HepG2 (cell line): ENCODE data around the gene CLN6. TPM values are rescaled to one million over a fixed set of nuclear protein-coding genes. Genes with fewer than 3 reads are reported as not detected.

Experiments used
- ATAC-seq: fragments of 200-7000 bp; cut with Tn5 transposase; 3 replicates; pipeline ENCODE4 v1.9.1; 2020; ENCODE audit warnings: mild to moderate bottlenecking, moderate library complexity
- BruUV-seq: library from RNA; stranded (reverse); fragments of 400-500 nt; replicated peaks from 2 replicates; lab custom pipeline; 2021; lab: Mats Ljungman, UMichigan
- CTCF ChIA-PET: fragments of 300-600 bp; formaldehyde crosslinking; extraction: SDS; loops from one replicate; lab custom pipeline; 2021; ENCODE audit warnings: low total read pairs, inconsistent platforms, low intra/inter-chr PET ratio; lab: Yijun Ruan, JAX
- POLR2A ChIA-PET: fragments of 350-600 bp; sonication (Branson Sonifier 250); formaldehyde crosslinking; loops from one replicate; lab custom pipeline; 2020; ENCODE audit warnings: antibody characterized with exemption, inconsistent platforms; lab: Yijun Ruan, JAX
- DNase-seq: peaks from one replicate; pipeline ENCODE4 v3.0.0-alpha.2; 2015; ENCODE audit warnings: low spot score
- FAIRE-seq: peaks from 3 replicates; lab custom pipeline; 2011; peaks lifted over from hg19 to GRCh38; lab: Jason Lieb, UNC
- H2AFZ ChIP-seq: one replicate; pipeline ENCODE4 v1.6.1; 2011; ENCODE audit warnings: low read length, inconsistent platforms
- H3K27ac ChIP-seq: fragments of 300-600 bp; 3 replicates; pipeline ENCODE4 v1.8.0; 2011; ENCODE audit warnings: mixed run types, mild to moderate bottlenecking, mixed read lengths, low read length, inconsistent platforms; ENCODE audit not compliant: insufficient read depth; ENCODE audit errors: extremely low read length
- H3K27me3 ChIP-seq, 2 experiments: fragments of 200-600 bp in 1 of 2; 2 replicates in 1 of 2; 3 replicates in 1 of 2; pipeline versions ENCODE4 v1.6.0 to v1.8.0; 2011; ENCODE audit warnings: low read length in 2 of 2, mild to moderate bottlenecking in 2 of 2, moderate library complexity in 2 of 2, inconsistent platforms in 1 of 2; ENCODE audit not compliant: insufficient read depth in 2 of 2, control insufficient read depth in 1 of 2
- H3K36me3 ChIP-seq, 2 experiments: fragments of 200-600 bp in 1 of 2; replicated peaks in 1 of 2; 2 replicates in 1 of 2; 3 replicates in 1 of 2; pipeline versions ENCODE4 v1.5.1 to v1.8.0; 2011; ENCODE audit warnings: low read length in 2 of 2, inconsistent platforms in 1 of 2; ENCODE audit not compliant: insufficient read depth in 2 of 2, control insufficient read depth in 1 of 2
- H3K4me1 ChIP-seq: 2 replicates; pipeline ENCODE4 v1.5.1; 2012; ENCODE audit warnings: low read length, inconsistent platforms; ENCODE audit not compliant: insufficient read depth
- H3K4me2 ChIP-seq: 2 replicates; pipeline ENCODE4 v1.6.0; 2011; ENCODE audit warnings: low read depth, low read length, inconsistent platforms
- H3K4me3 ChIP-seq, 3 experiments: fragments of 200-600 bp in 1 of 3; sonication (generic), shearing (Covaris generic) in 1 of 3; replicated peaks in 1 of 3; 2 replicates each; pipeline ENCODE4 v1.5.1; 2011 to 2016; ENCODE audit warnings: low read length in 3 of 3, inconsistent platforms in 2 of 3, low read depth in 2 of 3, mild to moderate bottlenecking in 2 of 3, control low read depth in 1 of 3, mixed read lengths in 1 of 3; ENCODE audit not compliant: insufficient read depth in 1 of 3
- H3K79me2 ChIP-seq: one replicate; pipeline ENCODE4 v1.6.1; 2011; ENCODE audit warnings: low read length, inconsistent platforms; ENCODE audit not compliant: insufficient read depth
- H3K9ac ChIP-seq: 2 replicates; pipeline ENCODE4 v1.6.0; 2011; ENCODE audit warnings: mild to moderate bottlenecking, low read depth, low read length, inconsistent platforms; ENCODE audit not compliant: insufficient read depth
- H3K9me3 ChIP-seq: 2 replicates; pipeline ENCODE4 v1.5.1; 2012; ENCODE audit warnings: mild to moderate bottlenecking, low read length
- H4K20me1 ChIP-seq: 2 replicates; pipeline ENCODE4 v1.6.0; 2011; ENCODE audit warnings: inconsistent platforms, mild to moderate bottlenecking, low read length, moderate library complexity; ENCODE audit not compliant: insufficient read depth
- ADNP ChIP-seq: sonication (generic); formaldehyde crosslinking; IDR thresholded peaks from 2 replicates; pipeline ENCODE4 v1.4.0; 2020; ENCODE audit warnings: missing genetic modification reagents
- AFF4 ChIP-seq: sonication (generic); formaldehyde crosslinking; IDR thresholded peaks from 2 replicates; pipeline ENCODE4 v1.4.0; 2020; ENCODE audit warnings: missing genetic modification reagents
- EEA1 ChIP-seq: sonication (generic); formaldehyde crosslinking; IDR thresholded peaks from 2 replicates; pipeline ENCODE4 v1.5.1; 2020; ENCODE audit warnings: mild to moderate bottlenecking, missing genetic modification reagents, borderline replicate concordance
- GATAD2A ChIP-seq: IDR thresholded peaks from 2 replicates; pipeline ENCODE4 v1.6.1; 2016
- MAFK ChIP-seq, 2 experiments: IDR thresholded peaks in 1 of 2; conservative IDR thresholded peaks in 1 of 2; 2 replicates each; pipeline ENCODE4 v1.6.1; 2011; ENCODE audit warnings: improper control_type of control experiment in 2 of 2, low read length in 2 of 2
- NFATC3 ChIP-seq: sonication (generic); formaldehyde crosslinking; IDR thresholded peaks from 2 replicates; pipeline ENCODE4 v1.5.1; 2020; ENCODE audit warnings: mild to moderate bottlenecking, missing genetic modification reagents
- NR2C2 ChIP-seq: sonication (generic); formaldehyde crosslinking; IDR thresholded peaks from 2 replicates; pipeline ENCODE4 v1.4.0; 2020; ENCODE audit warnings: missing genetic modification reagents, mild to moderate bottlenecking, moderate library complexity, borderline replicate concordance
- RAD51 ChIP-seq: fragments of 450-650 bp; IDR thresholded peaks from 2 replicates; pipeline ENCODE4 v1.6.1; 2016; ENCODE audit warnings: borderline replicate concordance
- SUZ12 ChIP-seq: fragments of 150-350 bp; IDR thresholded peaks from 2 replicates; pipeline ENCODE4 v1.6.1; 2014; ENCODE audit warnings: low read depth, low read length
- TERF1 ChIP-seq: sonication (generic); formaldehyde crosslinking; IDR thresholded peaks from 2 replicates; pipeline ENCODE4 v1.8.0; 2022; ENCODE audit warnings: mild to moderate bottlenecking, missing genetic modification reagents, moderate library complexity
- ZNF12 ChIP-seq: sonication (generic); formaldehyde crosslinking; IDR thresholded peaks from 2 replicates; pipeline ENCODE4 v1.5.0; 2020; ENCODE audit warnings: missing genetic modification reagents
- ZNF567 ChIP-seq: sonication (generic); formaldehyde crosslinking; IDR thresholded peaks from 2 replicates; pipeline ENCODE4 v1.8.1; 2023; ENCODE audit warnings: mild to moderate bottlenecking, missing genetic modification reagents, borderline replicate concordance
- ZNF616 ChIP-seq: sonication (generic); formaldehyde crosslinking; IDR thresholded peaks from 2 replicates; pipeline ENCODE4 v1.5.0; 2020; ENCODE audit warnings: low read depth, mild to moderate bottlenecking, missing genetic modification reagents
- ZNF782 ChIP-seq: sonication (generic); formaldehyde crosslinking; IDR thresholded peaks from 2 replicates; pipeline ENCODE4 v1.4.0; 2020; ENCODE audit warnings: missing genetic modification reagents, mild to moderate bottlenecking, borderline replicate concordance
- WGBS: methylation state at CpG from one replicate; pipeline ENCODE4 v1.1.6; 2017; ENCODE audit warnings: low lambda C conversion rate; 5-methylcytosine and 5-hydroxymethylcytosine counted together
- in situ Hi-C: cut with HindIII; loops from 2 replicates; pipeline ENCODE4 v1.10.0; 2017; ENCODE audit warnings: low pct_unique_long_range_greater_than_20kb; ENCODE audit not compliant: extremely low pct_ligation_motif_present
- intact Hi-C: fragments of 100-400 bp; cut with micrococcal nuclease; formaldehyde crosslinking; loops from one replicate; pipeline ENCODE4 v1.10.0; 2022; ENCODE audit not compliant: unreplicated experiment
- polyA plus RNA-seq, 8 experiments: library from polyadenylated mRNA; depleted of rRNA in 3 of 8; stranded (reverse) in 7 of 8; unstranded in 1 of 8; fragments of >200 nt; fragmentation: Illumina TruSeq in 4 of 8; extraction: Trizol in 4 of 8; gene quantifications; 2 replicates each; pipeline versions ENCODE4 v1.2.1 to v1.2.3, GENCODE V29; 2011 to 2016; ENCODE audit warnings: low read depth in 4 of 8, missing spikeins in 1 of 8, mixed read lengths in 1 of 8; ENCODE audit not compliant: insufficient read depth in 1 of 8
- total RNA-seq, 5 experiments: library from RNA; depleted of rRNA; stranded (reverse); fragments of >200 nt; fragmentation: Illumina TruSeq; extraction: Trizol; gene quantifications; 2 replicates each; pipeline ENCODE4 v1.2.3, GENCODE V29; 2016; ENCODE audit warnings: low read depth in 1 of 5
- TF ChIP-seq, protein P1 (sequence below): sonication (generic); formaldehyde crosslinking; IDR thresholded peaks from 2 replicates; pipeline ENCODE4 v1.4.0; 2020; ENCODE audit warnings: missing genetic modification reagents, borderline replicate concordance

The CLN6 gene
- total and polyA plus RNA-seq, 2 of the 13 experiments (the other 11 are each of a cell fraction or from before 2014, with no cell fraction given) = 24.9 to 27.1 TPM

DNA sequence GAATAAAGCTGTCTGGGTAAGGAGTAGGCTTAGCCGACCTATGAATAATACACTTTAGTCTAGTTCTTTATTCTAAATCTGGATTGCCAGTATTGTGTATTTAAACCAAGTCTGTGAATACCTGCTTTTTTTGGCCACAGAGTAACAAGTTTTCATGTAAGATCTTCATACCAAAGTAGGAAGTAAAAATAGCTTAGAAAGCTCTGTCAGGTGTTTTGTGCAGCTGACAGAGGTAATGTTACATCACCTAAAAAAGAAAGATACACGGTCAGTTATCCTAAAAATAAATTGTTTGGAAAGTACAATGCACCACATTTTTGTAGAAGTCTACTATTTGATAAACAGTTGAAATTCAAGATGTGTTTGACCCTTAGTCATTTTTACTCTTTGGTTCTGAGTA lies 40.9 kb downstream of the CLN6 start (continued):
- TF ChIP-seq SUZ12 (no peak), NFATC3 (CRISPR knock-in tag) (no peak), ZNF616 (no peak), AFF4 (CRISPR knock-in tag) (no peak), TERF1 (CRISPR knock-in tag) (no peak)
- TF ChIP-seq, all 625 proteins: peak for 0

DNA sequence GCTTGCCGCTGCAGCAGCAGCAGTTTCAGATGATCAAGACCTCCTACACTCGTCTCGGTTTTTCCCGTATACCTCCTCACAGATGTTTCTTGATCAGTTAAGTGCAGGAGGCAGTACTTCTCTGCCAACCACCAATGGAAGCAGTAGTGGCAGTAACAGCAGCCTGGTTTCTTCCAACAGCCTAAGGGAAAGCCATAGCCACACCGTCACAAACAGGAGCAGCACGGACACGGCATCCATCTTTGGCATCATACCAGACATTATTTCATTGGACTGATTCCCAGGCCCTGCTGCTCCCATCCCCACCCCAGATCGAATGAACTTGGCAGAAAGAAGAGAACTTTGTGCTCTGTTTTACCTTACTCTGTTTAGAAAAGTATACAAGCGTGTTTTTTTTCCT lies 42.0 kb downstream of the CLN6 start:
- intact Hi-C loops = no loop called here
- ATAC-seq = no peak
- H2AFZ ChIP-seq = no peak overlapping the region
- no peak overlapping the region for H3K27ac ChIP-seq
- WGBS = 96% methylated on average over 9 of the region's 9 CpGs
- DNase-seq = no peak
- H3K9ac ChIP-seq = no peak overlapping the region
- no peaks in the 10 kb centered on the region for H3K27me3 ChIP-seq
- ChIA-PET CTCF (no interaction called here), POLR2A (no interaction called here)
- H3K36me3 ChIP-seq = peaks cover 15 to 39% of the 10 kb centered on the region in 2 experiments
- no TSS peak for BruUV-seq
- H4K20me1 ChIP-seq = no peaks in the 10 kb centered on the region
- H3K4me3 ChIP-seq = no peak overlapping the region
- H3K4me2 ChIP-seq = no peak overlapping the region
- peaks cover 13% of the 10 kb centered on the region for H3K4me1 ChIP-seq
- TF ChIP-seq ZNF567 (CRISPR knock-in tag) (no peak), EEA1 (CRISPR knock-in tag) (no peak), ADNP (no peak), MAFK (conservative IDR thresholded peaks at IDR 0.05 in 1 of 2, IDR thresholded peaks at IDR 0.05 in 1 of 2; ENCODE audit: low read length in 2 of 2) (no peak), ZNF782 (CRISPR knock-in tag) (no peak), ZNF12 (CRISPR knock-in tag) (no peak), NR2C2 (CRISPR knock-in tag) (no peak), RAD51 (no peak), GATAD2A (no peak)
- TF ChIP-seq, protein P1, sequence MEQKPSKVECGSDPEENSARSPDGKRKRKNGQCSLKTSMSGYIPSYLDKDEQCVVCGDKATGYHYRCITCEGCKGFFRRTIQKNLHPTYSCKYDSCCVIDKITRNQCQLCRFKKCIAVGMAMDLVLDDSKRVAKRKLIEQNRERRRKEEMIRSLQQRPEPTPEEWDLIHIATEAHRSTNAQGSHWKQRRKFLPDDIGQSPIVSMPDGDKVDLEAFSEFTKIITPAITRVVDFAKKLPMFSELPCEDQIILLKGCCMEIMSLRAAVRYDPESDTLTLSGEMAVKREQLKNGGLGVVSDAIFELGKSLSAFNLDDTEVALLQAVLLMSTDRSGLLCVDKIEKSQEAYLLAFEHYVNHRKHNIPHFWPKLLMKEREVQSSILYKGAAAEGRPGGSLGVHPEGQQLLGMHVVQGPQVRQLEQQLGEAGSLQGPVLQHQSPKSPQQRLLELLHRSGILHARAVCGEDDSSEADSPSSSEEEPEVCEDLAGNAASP = no peak
- in situ Hi-C loops = no loop called here
- no peaks in the 10 kb centered on the region for H3K9me3 ChIP-seq
- no peak for FAIRE-seq
- no peaks in the 10 kb centered on the region for H3K79me2 ChIP-seq
